HG03342 (cell line): ENCODE data around the gene HCFC1R1.

Experiments
- ATAC-seq: cut with Tn5 transposase; IDR thresholded peaks from one replicate; pipeline ENCODE4 v1.9.1; 2021; ENCODE audit warnings: mild to moderate bottlenecking, moderate library complexity; ENCODE audit not compliant: unreplicated experiment

Gene HCFC1R1

GRCh38 chr16:3003582-3004270, 20.0 kb downstream of the HCFC1R1 start:
- peak; percentile 96 for ATAC-seq

- ATAC-seq, result no peak
These were observed 22.4 kb downstream of the HCFC1R1 start for GRCh38 chr16:3001316-3001715.

GRCh38 chr16:3000540-3000939, 23.2 kb downstream of the HCFC1R1 start:
- ATAC-seq, result no peak

DNA sequence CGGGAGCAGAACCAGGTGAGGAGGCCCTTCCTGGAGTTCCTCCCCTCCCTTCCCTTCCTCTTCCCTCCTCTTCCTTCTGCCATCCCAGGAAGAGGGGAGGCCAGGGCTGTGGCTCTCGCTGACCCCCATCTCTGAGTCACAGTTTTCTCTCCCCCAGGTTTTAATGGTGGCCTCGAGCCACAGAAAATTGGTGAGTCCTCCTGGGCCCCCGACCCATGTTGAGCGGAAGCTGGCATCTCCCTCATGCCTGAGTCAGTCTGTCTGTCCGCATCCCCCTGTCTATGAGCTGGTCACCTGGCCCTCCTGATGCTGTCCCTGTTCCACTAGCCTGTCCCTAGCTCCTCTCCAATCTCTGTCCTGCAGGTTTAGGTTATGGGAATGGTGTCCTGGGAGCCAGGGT, 23.8 kb downstream of the HCFC1R1 start:
- ATAC-seq, result no peak

- no peak for ATAC-seq
These were observed 27.4 kb downstream of the HCFC1R1 start for GRCh38 chr16:2996298-2996697.

DNA sequence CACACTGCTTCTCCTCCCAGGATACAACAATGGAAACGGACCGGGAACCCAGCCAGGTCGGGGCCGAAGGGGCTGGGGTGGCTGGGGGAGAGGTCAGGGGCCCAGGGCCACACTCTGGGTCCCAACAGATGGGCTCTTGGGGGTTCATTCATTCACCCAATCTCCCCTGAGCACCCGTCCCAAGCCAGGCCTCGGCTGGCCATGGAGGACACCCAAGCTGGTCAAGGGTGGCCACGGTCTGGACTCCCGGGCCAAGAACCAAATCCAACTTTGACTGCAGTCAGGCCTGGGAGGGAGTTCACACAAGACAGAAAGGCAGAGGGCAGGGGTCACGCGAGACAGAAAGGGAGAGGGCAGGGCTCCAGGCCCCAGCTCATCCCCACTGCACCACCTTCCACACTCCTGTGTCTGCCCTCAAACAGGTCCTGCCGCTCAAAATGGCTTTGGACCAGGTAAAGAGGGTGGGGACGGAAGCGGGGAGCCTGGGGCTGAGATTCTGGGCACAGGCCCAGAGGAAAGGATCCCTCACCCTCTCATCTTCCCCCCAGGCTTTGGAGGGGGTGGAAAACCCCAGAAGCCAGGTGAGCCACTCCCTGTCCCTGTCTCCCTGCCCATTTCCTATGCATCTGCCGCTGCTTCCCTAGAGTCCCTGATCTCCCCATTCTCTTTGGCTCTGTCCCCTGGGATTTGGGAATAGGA, 31.2 kb downstream of the HCFC1R1 start:
- ATAC-seq, result no peak

GRCh38 chr16:2991566-2992261, 32.0 kb downstream of the HCFC1R1 start:
- no peak for ATAC-seq

DNA sequence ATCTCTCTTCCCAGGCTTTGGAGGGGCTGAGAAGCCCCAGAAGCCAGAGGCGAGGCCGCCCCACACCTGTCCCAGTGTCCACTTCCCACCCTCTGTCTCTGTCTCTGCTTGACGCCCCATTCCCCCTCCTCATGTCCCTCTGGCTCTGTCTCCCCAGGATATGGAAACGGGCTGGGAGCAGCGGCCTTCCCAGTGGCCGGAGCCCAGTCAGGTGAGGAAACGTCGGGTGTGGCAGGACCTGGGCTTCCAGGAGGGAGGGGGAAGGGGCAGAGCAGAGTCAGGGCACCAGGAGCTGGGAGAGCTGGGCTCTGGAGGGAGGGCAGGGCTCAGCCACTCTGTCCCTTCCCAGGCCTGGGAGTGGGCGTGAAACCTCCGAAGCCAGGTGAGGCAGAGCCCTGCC, 32.9 kb downstream of the HCFC1R1 start:
- no peak for ATAC-seq

- ATAC-seq, result no peak
These were observed 35.1 kb downstream of the HCFC1R1 start for GRCh38 chr16:2988590-2989099.

GRCh38 chr16:2987833-2988232, 35.9 kb downstream of the HCFC1R1 start:
- ATAC-seq, result no peak

GRCh38 chr16:2987286-2987685, 36.5 kb downstream of the HCFC1R1 start:
- no peak for ATAC-seq

- no peak for ATAC-seq
These were observed 37.0 kb downstream of the HCFC1R1 start for GRCh38 chr16:2986623-2987188.

DNA sequence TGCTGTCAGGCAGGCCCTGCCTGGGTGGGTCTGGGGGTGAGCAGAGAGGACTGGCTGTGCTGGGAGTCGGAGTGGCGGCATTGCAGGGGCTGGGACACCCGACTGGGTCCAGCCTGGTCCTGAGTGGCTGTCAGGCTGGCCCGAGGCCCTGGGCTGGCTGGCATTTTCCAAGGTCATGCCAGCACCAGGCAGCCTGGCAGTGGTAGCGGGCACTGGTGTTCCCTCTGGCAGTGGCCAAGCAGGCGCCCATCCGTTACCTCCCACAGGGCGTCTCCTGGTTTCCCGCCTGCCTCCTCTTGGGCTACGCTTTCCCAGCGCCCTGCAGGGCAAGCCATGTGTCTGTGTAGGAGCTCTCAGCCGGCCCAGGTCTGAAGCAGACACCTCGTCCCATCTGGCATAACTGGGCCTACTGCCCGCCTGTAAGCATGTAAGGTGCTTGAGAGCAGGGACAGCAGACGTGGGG, 37.8 kb downstream of the HCFC1R1 start:
- ATAC-seq, result no peak

GRCh38 chr16:2985462-2985861, 38.3 kb downstream of the HCFC1R1 start:
- ATAC-seq, result no peak

DNA sequence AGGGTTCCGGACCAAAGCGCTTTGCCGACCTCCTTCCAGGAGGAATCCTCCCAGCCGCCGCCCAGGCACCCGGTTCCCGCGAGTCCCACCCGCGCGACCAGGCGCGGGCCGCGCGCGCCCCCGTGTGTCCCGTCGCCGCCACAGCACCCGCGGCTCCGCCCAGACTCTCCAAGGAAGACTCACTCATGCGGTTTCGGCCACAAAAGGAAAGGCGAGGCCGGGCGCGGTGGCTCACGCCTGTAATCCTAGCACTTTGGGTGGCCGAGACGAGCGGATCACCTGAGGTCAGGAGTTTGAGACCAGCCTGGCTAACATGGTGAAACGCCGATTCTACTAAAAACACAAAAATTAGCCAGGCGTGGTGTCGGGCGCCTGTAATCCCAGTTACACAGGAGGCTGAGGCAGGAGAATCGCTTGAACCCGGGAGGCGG, 40.0 kb downstream of the HCFC1R1 start:
- no peak for ATAC-seq

- ATAC-seq, result no peak
These were observed 41.3 kb downstream of the HCFC1R1 start for GRCh38 chr16:2982402-2982801.

DNA sequence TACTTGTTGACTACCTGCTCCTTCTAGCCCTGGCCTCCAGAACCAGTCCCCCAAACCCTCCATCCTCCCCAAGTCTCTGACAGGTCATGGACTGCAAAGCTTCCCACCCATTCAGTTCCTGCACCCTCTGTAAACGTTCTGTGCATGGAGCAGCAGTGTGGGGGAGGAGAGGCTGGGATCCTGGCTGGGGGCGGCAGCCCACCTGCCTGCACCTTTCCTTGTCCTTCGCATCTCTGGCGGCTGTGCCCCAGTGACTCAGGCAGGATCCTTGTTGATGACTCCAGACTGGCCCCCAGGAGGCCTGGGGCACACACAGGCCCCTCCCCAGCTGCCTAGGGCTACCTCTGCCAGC, 41.9 kb downstream of the HCFC1R1 start:
- no peak for ATAC-seq

GRCh38 chr16:2981177-2981898, 42.4 kb downstream of the HCFC1R1 start:
- ATAC-seq, result no peak

GRCh38 chr16:2980227-2981176, 43.2 kb downstream of the HCFC1R1 start, which contains the start of gene PKMYT1:
Gene PKMYT1, minus strand, starts transcription at chr16:2980446. Its CDS starts 789 bp downstream, at chr16:2979657.
- peak; percentile 55 for ATAC-seq
